ENCODE results near the gene GYPB.
"Not testable (repeated sequence)": the region's sequence is repeated elsewhere in the genome, so short reads cannot be mapped to it uniquely, and the experiment has no call there.

Gene GYPB

DNA sequence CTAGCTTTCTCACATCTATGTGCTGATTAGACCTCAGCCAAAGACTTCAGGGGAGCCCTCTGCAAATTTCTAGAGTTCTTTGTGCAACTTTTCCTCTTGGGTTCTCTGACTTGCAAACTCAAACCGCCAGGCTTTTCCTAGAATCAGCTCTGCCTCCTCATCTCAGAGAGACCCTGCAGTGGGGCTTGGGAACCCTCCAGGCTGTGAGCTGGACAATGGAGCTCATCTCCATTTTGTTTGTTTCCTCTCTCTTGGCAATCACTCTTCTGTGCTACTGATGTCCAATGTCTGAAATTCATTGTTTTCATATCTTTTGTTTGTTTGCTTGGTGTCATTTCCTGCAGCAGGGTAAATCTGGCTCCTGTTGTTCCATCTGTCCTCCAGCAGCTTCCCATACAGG, 33.0 kb downstream of the GYPB start:
- TF ChIP-seq, protein P1, sequence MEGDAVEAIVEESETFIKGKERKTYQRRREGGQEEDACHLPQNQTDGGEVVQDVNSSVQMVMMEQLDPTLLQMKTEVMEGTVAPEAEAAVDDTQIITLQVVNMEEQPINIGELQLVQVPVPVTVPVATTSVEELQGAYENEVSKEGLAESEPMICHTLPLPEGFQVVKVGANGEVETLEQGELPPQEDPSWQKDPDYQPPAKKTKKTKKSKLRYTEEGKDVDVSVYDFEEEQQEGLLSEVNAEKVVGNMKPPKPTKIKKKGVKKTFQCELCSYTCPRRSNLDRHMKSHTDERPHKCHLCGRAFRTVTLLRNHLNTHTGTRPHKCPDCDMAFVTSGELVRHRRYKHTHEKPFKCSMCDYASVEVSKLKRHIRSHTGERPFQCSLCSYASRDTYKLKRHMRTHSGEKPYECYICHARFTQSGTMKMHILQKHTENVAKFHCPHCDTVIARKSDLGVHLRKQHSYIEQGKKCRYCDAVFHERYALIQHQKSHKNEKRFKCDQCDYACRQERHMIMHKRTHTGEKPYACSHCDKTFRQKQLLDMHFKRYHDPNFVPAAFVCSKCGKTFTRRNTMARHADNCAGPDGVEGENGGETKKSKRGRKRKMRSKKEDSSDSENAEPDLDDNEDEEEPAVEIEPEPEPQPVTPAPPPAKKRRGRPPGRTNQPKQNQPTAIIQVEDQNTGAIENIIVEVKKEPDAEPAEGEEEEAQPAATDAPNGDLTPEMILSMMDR (IDR thresholded peaks at IDR 0.05; ENCODE audit: low read depth, low read length), result no peak

DNA sequence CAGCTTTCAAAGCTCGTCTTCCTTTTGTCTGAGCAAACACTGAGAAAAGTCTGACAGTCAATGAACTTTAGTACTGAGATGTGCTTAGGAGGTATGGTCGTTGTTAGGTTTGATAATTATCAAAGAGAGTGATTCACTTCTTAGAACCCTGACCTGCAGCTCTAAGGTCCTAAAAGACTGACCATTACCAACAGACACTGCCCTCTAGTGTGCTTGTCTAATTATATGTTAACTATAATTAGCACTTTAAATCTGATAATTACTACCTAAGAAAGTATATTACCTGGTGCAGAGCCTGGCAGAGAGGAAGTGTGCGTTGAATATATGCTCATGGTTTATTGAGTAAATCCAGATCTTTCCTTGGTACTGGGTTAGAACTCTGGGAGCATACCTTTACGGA, 38.4 kb downstream of the GYPB start:
- H3K4me3 ChIP-seq (ENCODE audit: low read depth, low read length), result not testable (repeated sequence)

More for the DNA sequence above, 33.0 kb downstream of the GYPB start:
- H3K4me3 ChIP-seq (ENCODE audit: low read depth, low read length), result no peak overlapping the region

DNA sequence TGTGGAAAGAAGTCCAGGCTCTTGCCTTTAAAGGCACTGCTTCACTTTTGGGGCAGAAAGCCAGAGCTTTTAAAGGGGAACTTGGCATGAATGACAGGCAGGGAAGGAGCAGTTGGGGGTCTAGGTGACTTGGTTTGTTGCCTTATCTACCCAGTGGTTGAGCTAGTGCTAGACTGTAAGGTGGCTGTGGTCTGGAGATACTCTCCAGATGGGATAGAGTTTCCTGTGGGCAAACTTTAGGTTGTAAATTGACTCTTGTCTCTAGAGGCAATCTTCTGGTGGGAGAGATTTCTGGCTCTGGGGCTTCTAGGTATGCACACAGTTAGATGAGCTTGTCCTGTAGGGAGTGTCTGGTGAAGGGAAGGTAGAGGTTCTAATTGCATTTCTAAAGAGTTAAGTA, 43.7 kb downstream of the GYPB start:
- H3K4me3 ChIP-seq (ENCODE audit: low read depth, low read length), result not testable (repeated sequence)

DNA sequence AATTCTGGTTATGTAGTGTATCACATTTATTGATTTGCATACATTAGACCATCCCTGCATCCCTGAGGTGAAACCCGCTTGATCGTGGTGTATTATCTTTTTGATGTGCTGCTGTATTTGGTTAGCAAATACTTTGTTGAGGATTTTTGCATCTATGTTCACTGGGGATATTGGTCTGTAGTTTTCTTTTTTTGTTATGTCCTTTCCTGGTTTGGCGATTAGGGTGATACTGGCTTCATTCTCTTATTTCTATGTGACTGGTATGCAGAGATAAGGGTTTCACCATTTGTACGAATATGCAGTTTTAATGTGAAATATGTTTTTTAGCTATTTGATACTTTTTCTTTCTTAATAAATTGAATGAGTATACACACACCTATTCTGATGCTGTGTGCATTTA, 45.2 kb downstream of the GYPB start:
- not testable (repeated sequence) for H3K4me3 ChIP-seq (ENCODE audit: low read depth, low read length)

DNA sequence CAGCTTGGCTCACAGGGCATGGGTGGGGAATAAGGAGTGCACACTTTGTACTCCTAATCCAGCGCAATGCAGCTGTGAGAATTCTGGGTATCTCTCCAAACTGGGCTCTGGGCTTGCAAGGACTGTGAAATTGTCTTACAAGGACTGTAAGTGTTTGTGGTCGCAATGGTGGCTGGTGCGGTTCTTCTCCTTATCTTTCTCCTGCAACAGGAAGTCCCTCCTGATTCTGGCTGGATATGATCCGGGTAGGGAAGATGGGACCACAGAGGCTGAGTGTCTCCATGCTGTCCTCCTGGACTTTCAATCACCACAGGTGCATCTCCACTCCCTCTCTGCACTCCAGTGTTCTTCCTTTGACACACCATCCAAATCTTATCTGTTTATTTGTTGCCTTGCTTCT, 58.1 kb downstream of the GYPB start:
- TF ChIP-seq, protein P1 (IDR thresholded peaks at IDR 0.05; ENCODE audit: low read depth, low read length), result no peak
- no peak overlapping the region for H3K4me3 ChIP-seq (ENCODE audit: low read depth, low read length)

DNA sequence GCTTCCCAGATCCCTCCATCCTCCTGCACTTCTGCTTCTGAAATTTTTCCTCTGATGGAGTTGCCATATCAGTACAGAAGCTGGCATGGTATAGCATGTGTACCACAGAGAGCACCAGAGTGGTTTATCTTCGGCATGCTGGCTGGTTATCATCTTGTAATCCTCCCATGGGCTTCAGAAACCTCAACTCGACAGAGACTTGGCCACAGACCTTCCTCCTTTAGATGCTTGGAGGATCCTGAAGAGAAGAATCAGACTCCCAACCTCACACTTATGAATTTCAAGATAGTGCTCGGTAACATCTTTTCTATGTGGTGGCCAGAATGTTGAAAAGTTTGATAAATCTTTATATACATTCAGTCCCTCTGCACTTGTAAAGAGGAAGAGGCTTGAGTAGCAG, 63.9 kb downstream of the GYPB start:
- not testable (repeated sequence) for H3K4me3 ChIP-seq (ENCODE audit: low read depth, low read length)

DNA sequence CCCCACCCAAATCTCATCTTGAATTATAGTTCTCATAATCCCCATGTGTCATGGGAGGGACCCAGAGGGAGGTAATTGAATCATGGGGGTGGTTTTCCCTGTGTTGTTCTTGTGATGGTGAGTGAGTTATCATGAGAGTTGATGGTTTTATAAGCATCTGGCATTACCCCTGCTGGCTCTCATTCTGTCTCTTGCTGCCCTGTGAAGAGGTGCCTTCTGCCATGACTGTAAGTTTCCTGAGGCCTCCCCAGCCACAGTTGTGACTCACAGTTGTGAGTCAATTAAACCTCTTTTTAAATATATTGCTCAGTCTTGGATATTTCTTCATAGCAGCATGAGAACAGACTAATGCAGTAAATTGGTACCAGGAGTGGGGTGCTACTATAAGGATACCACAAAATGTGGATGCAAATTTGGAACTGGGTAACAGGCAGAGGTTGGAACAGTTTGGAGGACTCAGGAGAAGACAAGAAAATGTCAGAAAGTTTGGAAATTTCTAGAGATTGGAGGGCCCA, 67.7 kb downstream of the GYPB start:
- not testable (repeated sequence) for H3K4me3 ChIP-seq (ENCODE audit: low read depth, low read length)

DNA sequence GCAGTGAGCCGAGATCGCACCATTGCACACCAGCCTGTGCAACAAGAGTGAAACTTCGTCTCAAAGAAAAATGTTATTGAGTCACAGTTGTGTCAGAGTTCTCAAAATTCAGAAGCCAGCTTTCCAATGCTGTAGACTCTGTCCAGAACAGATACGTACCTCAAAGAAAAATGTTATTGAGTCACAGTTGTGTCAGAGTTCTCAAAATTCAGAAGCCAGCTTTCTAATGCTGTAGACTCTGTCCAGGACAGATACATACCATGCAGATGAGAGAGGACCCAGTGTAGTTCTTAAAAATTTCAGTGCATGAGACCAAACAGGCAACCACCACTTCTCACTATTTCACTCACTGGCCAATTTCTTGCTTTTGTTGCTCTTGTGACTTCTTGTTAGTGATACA, 68.2 kb downstream of the GYPB start:
- not testable (repeated sequence) for H3K4me3 ChIP-seq (ENCODE audit: low read depth, low read length)

DNA sequence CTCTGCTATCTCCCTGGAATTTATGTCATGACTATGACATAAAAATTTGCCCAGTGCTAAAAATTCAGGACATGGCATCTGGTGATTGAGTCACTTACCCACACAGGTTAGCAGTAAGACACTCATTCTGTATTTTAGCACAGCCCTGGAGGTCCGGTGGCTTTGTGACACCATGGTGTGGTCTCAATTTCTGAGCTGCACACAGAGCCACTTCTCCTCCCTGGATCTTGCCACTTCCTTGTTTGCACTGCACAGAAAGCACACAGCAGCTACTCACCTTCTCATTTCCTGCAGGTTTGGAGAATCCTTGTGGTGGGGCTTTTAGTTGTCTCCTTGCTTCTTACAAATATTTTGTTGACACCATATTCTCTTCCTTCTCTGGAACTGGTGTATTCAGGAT, 69.0 kb downstream of the GYPB start:
- H3K4me3 ChIP-seq (ENCODE audit: low read depth, low read length), result not testable (repeated sequence)

DNA sequence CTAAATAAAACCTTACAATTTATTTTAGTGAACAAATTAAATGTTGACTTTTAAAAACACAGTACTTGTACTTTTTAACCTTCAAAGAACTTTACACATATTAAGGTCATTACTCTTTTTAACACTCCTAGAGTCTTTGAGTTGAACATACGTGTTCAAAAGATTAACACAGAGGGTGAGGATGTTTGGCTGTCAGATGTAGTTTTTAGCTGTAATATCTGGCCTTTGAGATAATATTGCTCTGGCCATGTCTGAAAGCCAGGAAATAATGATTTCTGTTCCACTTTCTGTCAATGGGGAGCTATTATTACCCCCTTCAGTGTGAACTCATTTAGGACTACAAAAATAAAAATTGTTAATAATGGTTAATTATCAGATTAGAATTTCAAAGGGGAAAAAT, 71.7 kb downstream of the GYPB start:
- not testable (repeated sequence) for H3K4me3 ChIP-seq (ENCODE audit: low read depth, low read length)

Data from WI38 (cell line).